ENCODE data around the gene BUB1. TPM values are rescaled to one million over a fixed set of nuclear protein-coding genes. Genes with fewer than 3 reads are reported as not detected.
"Not testable (repeated sequence)": the region's sequence is repeated elsewhere in the genome, so short reads cannot be mapped to it uniquely, and the experiment has no call there.

Gene BUB1
- polyA plus RNA-seq, 4 donors: 20.2 to 24.8 (median 23.5) TPM

DNA sequence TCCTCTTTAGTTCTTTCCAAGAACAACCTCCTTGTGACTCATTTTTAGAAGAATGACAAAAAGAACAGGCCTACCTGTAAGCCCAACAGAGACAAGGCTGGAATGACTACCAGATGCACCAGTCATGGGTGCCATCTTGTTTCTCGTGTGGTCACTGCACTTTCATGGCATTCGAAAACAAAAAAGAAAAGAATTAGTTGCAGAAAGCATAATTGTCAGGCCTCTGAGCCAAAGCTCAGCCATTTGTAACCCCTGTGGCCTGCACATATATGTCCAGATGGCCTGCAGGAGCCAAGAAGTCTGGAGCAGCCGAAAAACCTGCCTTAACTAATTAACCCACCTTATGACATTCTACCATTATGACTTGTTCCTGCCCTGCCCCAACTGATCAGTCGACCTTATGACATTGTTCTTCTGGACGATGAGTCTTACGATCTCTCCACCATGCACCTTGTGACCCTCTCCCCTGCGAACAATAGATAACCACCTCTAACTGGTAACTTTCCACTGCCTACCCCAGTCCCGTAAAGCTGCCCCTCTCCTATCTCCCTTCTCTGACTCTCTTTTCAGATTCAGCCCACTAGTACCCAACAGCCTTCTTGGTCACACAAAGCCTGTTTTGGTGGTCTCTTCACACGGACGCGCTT lies 13.9 kb upstream of the BUB1 start:
- DNase-seq (ENCODE audit: low read depth in 4 of 4, low spot score in 3 of 4): no peak

DNA sequence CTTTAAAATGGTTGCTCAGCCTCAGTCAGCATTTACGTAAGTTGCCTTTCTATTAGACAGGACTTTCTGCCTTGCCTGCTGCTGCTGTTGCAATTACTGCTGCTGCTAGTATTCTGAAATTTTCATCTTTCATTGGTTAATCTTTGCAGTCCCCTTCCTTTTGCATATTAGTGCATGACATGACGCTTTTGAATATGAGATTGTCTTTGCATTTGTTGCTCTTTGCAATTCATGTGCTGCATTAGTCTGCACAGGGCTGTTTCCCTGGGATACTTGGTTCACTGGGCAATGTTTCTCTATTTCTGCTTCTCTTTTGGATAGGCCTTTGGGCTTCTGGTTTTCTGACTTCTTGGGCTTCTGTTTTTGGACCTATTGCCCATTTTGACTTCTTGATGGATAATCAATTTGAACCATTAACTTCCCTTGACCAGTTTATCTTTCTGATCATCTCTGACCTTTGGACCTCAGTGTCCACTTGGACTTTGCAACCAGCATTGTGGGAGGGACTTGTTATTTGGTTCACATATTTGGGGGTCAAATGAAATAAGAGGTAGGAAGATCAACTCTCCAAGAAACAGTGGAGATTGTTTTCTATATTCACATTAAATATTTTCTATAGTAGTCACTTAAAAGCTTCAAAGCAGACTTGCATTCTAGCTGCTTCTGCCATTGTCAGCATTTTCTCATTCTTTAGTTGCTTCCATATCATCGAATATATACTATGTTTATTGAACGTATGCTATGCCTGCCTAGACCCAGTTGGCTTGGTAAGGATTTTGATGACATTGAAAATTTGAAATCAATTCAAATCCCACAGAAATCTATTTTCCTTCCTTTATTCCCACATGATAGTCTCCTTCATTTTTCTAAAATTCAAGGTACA lies 12.5 kb upstream of the BUB1 start:
- no peak for DNase-seq (ENCODE audit: low read depth in 4 of 4, low spot score in 3 of 4)

DNA sequence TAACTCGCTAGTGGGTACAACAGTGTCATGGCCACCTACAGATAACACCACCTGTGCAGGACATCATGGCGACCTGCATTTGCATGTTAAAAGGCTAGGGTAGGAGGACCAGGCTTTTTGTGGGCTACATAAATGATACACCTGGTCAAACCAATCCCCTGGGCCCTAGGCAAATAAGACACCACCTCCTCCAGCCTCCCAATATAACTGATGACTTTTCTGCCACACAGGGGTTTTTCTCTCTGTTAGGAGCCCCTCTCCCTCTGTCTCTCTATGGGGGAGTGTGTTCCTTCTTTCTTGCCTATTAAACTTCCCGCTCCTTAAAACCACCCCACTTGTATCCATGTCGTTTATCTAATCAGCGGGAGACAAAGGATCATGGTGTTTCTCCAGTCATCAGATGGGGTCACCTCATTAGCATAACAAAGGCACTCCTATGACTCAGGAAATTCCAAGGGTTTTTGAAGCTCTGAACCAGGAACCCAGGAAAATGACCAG lies 10.8 kb upstream of the BUB1 start:
- no peak for DNase-seq (ENCODE audit: low read depth in 4 of 4, low spot score in 3 of 4)

DNA sequence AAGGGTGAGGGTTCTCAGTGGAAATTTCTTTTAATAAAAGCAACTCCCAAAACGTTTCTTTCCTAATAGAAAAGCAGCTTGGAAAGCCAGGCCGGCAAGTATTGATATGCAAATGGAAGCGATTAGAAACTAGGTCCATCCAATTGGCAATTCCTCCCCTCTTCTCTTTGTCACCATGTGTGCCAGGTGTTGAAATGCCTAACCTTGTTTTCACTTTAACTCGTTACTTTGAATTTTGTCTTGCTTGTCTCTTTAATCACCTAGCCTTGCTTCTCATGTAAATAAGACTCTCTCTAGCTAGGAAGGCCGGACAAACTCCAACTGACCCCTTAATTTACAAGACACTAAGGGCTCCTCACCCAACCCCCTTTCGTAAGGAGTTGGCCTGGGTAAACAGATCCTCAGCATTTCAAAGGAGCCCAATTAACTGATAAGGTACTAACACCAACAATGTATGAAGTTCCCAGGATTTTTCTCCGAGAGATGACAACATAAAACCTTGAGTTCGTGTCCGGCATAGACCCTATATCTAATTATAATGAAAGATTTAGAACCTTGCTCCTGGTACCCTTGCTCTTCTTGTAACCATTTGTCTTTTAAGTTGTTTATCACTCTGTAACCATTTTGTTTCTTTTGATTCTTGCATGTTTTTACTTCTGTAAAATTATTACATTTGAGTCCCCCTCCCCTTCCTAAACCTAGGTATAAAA lies 10.1 kb upstream of the BUB1 start:
- DNase-seq (ENCODE audit: low read depth in 4 of 4, low spot score in 3 of 4): not testable (repeated sequence)

DNA sequence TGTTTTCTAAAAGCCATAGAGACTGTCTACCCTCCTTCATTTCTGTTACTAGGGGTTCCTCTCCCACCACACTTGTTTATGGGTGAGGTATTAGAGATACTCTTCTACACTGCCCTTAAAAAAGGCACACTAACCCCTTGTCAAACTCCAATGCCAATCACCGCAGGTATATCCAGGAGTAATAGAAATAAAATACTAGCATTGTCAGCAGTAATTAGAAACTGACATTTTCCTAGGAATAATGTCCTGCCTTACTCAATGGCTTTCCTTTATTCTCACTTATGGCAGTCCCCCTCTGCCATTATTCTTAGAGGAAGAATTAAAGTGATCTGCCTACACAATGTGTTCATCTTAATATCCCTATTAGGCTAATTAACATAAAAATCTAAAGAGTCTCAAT lies 5.0 kb upstream of the BUB1 start:
- no peak for DNase-seq (ENCODE audit: low read depth in 4 of 4, low spot score in 3 of 4)

DNA sequence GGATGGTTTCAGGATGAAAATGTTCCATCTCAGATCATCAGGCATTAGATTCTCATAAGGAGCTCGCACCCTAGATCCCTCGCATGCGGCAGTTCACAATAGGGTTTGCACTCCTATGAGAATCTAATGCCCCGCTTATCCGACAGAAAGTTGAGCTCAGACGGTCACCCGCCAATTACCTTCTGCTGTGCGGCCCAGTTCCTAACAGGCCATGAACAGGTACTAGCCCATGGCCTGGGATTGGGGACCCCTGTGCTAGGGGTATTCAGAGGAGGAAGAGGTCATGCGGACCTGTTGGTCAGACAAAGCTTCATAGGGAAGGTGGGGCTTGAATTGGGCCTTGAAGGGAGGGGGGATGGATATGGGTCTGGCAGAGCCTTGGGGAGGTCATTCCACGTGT lies 4.4 kb upstream of the BUB1 start:
- DNase-seq (ENCODE audit: low read depth in 4 of 4, low spot score in 3 of 4): no peak

DNA sequence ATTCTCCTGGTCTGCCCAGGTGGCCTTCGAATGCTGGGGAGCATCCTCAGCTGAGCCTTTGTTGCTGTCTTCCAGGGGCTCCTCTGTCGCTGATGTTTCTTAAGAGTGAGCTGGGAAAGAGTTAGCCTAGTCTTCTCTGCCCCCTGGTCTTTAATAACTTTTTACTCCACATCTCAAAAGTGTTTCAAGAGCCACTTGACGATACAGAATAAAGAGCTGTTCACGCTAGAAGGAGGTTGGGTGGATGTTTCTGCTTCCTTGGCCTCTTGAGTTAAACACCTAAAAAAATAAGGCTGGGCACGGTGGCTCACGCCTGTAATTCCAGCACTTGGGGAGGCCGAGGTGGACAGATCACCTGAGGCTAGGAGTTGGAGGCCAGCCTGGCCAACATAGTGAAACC lies 2.8 kb upstream of the BUB1 start:
- DNase-seq (ENCODE audit: low read depth in 4 of 4, low spot score in 3 of 4): no peak

DNA sequence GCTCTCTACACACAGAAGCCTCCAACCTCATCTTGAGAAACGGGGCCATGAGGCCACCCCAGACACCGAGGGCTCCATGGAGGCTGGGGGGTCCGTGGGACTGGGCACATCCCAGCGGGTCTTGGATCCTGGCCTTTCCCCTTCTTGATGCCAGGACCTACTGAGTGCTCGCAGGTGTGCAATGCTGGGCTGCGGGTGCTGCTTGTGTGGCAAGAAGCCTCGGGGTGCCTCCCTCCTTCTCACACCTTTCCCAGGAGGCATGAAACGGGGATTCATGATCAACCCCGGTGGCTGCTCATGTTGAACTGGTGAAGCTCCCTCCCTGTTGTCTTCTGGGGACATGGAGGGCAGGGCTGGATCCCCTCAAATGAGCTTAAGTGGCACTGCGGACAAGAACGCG lies 2.0 kb upstream of the BUB1 start:
- no peak for DNase-seq (ENCODE audit: low read depth in 4 of 4, low spot score in 3 of 4)

DNA sequence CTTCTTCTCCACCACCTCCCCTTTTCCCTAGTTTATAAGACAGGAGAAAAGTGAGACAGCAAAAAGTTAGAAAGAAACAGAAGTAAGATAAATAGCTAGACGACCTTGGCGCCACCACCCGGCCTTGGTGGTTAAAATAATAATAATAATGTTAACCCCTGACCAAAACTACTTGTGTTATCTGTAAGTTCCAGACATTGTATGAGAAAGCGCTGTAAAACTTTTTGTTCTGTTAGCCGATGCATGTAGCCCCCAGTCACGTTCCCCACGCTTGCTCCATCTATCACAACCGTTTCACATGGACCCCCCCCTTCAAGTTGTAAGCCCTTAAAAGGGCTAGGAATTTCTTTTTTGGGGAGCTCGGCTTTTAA lies 1.5 kb upstream of the BUB1 start:
- DNase-seq (ENCODE audit: low read depth in 4 of 4, low spot score in 3 of 4): no peak

DNA sequence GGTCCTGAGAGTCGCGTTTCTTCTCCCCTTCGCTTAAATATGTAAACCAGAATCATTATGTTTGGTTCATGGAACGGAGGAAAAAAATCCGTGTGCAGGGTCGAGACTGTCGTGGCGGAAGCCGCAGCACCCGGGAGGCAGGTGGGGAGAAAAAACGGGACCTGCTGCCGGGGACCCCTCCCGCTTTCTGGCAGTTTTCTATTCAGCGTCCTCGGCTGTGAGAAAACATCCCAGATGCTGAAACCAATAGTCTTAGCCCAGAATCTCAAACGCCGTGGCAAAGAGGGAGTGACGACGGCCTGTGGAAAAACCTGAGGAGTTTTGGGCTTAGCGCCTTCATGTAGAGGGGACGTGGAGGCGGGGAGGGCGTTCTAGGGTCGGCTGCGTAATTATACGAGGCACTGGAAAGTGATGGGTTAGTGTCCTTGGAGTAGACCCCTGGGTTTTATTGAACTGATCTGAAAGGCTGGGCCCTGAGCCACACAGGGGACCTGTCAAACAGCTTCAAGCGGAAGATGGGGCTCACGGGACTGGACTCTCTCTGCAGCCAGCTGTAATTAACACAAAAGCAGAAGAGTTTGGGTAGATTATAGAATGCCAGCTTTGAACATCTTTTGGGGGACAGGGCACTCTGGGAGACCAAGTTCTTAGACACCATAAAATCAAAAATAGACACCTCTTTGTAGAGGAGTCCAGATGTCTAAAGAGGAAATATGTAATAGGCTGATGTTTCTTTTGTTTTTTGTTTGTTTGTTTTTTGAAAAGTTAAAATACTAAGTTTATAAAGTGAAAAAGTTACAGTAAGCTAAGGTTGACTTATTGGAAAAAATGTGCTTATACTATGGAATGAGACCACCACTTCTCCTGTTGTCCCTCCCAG lies 834 bp upstream of the BUB1 start:
- no peak for DNase-seq (ENCODE audit: low read depth in 4 of 4, low spot score in 3 of 4)

DNA sequence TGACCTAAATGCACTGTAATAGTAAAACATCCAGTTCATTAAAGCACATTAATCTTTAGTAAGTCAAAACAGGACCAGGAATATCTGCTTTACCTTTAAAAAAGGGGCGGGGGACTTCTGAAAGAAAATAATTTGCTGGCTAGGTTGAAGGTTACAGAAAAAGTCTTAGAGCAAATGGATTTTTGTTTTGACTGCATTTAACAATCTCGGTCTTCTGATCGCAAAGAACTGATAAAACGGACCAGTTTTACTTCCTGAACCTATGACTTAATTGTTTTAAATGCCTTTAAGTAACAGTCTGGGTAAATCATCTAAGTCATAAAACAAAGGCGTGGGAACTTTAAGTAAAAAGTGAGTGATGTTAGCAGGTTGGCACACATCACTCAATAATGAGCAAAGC lies 783 bp downstream of the BUB1 start:
- no peak for DNase-seq (ENCODE audit: low read depth in 4 of 4, low spot score in 3 of 4)

DNA sequence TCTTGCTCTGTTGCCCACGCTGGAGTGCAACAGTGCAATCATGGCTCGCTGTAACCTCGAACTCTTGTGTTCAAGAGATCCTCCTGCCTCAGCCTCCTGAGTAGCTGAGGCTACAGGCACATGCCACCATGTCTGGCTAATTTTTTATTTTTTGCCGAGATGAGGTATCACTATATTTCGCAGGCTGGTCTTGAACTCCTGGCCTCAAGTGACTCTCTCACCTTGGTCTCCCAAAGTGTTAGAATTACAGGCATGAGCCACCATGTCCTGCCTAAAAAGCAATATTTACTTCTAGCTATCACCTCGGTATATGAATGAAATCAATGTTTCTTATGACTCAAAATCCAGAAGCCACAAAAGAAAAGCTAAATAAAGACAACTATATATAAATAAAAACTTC lies 2.2 kb downstream of the BUB1 start:
- no peak for DNase-seq (ENCODE audit: low read depth in 4 of 4, low spot score in 3 of 4)

DNA sequence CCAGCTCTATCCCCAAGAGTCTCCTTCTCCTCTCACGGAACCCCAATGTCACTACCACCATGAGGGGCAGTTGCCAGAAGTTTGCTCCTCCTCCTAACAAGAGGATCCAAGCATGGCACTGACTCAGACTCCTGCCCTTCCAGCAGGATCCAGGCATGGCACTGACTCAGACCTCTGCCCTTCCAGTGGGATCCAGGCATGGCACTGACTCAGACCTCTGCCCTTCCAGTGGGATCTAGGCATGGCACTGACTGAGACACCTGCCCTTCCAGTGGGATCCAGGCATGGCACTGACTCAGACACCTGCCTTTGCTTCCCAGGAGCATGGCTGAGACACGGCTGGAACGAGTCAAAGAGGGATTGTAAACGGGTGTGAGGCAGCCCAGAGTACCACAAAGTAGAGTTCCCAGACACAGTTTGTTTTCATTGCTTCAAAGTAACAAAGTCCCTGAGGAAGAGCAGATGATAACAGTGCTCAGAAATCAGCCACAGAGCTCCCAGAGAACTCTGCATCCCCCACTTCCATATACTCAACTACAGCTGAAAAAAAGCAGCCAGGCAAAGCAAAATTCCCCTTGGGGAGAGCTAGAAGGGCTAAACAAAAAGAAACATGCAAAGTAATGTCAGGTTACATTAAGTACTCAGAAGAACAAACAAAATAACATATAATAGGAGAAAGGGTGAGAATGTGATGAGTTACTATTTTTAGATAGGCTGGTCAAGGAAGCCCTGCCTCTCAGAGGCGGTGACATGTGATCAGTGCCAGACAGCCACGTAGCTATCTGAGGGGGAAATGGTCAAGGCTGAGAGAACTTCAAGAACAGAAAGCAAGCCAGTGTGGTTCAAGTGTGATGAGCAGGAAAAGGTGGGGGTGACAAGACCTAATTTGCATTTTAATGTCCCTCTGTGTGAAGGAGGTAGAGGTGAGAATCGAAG lies 3.0 kb downstream of the BUB1 start:
- no peak for DNase-seq (ENCODE audit: low read depth in 4 of 4, low spot score in 3 of 4)

DNA sequence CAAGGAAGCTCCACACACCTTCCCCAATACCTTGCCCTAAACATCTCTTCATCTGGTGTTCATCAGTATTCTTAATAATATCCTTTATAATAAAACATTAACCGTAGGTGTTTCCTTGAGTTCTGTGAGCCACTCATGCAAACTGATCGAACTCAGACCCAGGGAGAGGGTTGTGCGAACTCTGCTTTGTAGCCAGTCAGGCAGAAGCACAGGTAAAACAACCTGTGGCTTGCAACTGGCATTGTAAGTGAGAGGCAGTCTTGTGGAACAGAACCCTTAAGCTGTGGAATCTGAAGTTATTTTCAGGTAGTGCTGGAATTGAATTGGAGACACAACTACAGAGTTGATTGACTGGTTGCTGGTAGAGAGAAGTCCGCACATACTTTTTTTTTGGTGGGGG lies 4.7 kb downstream of the BUB1 start:
- DNase-seq (ENCODE audit: low read depth in 4 of 4, low spot score in 3 of 4): no peak

DNA sequence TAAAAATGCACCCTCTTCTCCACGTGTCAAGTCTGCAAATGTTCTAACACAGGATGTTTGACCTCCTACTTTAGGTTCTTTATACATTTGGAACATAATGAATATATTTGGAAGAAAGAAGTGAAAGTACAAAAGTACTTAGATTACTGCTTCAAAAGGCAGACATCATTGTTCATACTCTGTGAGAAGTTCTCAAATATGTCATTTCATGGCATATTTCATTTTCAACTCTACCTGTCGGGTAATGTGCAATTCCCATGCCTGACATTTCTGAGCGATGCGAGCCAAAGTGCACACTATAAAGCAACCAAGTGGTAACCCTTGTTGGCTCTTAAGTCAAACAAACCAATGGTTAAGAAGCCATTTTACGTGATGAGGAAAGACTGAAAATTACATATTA lies 7.0 kb downstream of the BUB1 start:
- DNase-seq (ENCODE audit: low read depth in 4 of 4, low spot score in 3 of 4): no peak

DNA sequence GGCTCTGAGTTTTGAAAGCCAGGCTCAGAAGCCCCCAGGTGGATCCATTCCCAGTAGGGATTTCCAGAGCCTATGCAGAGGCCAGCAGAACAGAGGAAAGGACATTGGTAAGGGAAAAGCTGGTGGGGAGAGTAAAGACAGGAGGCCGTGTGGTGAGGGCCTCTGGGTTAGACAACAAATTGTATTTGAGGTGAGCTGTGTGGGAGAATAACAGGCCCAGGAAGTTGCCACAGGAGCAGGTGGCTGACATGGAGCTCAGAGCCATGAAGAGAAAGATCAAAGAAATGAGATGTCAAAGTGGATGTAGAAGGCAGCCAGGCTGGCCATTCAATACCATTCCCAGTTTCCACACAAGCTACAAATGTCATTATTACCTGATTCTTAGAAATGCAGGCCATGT lies 8.8 kb downstream of the BUB1 start:
- DNase-seq (ENCODE audit: low read depth in 4 of 4, low spot score in 3 of 4): no peak

DNA sequence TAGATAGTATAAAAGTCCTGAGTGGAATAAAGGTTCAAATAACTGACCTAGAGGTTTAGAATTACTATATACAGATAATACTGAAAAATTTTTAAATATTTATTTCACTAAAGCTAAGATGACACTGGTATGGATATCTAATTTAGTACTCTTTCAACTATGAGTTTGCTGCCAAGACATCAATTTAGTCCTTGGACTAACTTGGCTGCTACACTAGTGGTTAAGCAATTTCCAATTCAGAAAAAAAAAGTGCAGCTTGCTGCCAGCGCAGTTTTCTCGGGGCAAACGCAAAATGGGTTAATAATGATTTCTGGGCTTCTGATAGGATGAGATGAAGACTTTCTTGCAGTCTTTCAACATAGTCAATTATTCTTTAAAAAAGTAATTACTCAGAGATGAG lies 10.8 kb downstream of the BUB1 start:
- no peak for DNase-seq (ENCODE audit: low read depth in 4 of 4, low spot score in 3 of 4)

DNA sequence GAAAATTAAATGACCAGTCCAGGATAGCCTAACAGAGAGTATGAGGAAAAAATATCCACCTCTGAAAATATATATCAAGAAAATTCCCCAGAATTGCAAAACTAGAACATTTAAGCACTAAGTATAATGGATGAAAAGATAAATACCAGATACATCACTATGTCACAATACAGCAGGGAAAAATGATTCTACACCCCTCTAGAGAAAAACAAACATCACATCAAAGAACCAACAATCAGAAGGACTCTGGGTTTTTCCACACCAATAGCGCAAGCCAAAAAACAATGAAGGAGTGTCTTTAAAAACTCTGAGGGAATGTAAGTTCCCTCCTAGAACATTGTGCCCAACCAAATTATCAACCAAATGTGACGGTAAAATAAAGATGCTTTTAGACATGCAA lies 13.7 kb downstream of the BUB1 start:
- no peak for DNase-seq (ENCODE audit: low read depth in 4 of 4, low spot score in 3 of 4)

DNA sequence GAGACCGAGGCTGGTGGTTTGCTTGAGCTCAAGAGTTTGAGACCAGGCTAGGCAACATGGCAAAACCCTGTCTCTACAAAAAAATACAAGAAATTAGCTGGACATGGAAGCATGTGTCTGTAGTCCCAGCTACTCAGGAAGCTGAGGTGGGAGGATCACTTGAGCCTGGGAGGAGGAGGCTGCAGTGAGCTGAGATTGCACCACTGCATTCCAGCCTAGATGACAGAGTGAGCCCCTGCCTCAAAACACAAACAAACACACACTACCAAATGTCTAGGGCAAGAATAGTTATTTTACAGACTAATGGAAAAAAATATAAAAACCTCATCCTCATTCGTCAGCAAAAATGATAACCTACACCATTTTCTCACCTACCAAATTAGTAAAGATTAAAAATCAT lies 15.3 kb downstream of the BUB1 start:
- no peak for DNase-seq (ENCODE audit: low read depth in 4 of 4, low spot score in 3 of 4)

DNA sequence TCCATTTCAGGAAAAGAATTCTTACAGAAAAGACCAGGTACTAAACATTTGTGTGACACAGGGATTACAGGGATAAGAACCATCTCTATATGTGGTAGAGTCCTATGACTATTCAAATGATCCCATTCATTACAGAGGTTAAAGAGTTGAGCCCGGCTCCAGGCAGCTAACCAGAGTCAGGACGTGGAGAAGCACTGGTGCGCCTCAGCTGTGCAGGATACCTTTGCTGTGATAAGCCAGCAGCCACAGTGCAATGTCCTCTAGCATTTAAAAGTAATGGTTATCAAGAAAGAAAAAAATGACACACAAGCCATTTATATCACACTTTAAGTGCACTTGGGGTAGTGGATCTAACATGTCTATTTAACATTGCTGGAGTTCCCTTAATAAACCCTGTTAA lies 17.3 kb downstream of the BUB1 start:
- no peak for DNase-seq (ENCODE audit: low read depth in 4 of 4, low spot score in 3 of 4)

Measured in left renal pelvis (tissue), 4 donors.